Stimulated activated CD4-positive, alpha-beta T cell treated with anti-CD3 and anti-CD28 coated beads, Interleukin-12 subunit alpha, Interleukin-12 subunit beta, amount 100 ng/mL, for 4 hours (primary cell): ENCODE data around the gene STX8.

Source experiments
- DNase-seq: peaks from one replicate; pipeline ENCODE4 v3.0.0-alpha.2; 2020

STX8 gene

DNA sequence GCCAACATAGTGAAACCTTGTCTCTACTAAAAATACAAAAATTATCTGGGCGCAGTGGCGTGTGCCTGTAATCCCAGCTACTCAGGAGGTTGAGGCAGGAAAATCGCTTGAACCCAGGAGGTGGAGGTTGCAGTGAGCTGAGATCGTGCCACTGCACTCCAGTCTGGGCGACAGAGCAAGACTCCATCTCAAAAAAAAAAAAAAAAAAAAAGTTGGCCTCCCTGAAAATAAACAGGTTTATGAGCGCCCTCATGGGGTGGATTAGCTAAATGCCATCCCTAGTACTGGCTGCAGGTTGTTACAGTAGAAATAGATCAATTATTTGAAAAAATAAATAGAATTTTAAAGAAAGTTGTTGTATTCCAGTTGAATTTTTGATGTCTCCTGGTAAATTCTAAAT is 20.9 kb downstream of the STX8 start:
- peak; percentile 26 for DNase-seq

DNA sequence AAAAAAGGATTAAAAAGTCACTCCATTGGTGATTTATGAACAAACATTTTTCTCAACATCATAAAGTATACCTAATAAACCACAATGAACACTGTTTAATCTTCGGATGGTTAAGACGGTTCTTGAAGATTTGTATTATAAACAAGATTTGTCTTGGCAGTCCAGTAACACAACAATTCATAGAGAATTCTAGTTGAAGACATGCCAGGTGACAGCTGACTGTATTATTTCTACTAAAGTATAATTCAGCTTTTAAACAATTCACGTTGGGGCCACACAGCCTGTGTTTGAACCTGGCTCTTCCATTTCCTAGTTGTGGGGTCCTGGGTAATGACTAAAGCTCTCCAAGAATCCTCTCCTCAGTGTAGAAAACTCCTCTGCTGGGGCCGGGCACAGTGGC is 22.0 kb downstream of the STX8 start:
- no peak for DNase-seq

DNA sequence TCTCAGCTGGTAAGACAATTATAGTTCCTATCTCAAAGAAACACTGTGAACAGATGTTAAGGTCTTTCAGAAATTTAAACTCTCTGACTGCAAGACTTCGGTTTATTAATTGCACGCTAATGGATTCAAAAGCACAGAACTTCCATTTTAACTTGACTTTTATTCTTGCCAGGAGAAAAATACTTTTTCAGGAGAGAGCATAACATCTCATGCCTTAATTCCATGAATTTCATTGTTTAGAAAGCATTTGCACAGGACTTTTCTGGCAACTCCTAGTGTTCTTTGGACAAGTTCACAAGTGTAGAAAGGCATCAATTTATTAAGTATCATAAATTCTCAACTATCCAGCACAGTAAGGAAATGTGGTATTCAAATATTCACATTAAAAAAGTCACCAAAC is 22.4 kb downstream of the STX8 start:
- no peak for DNase-seq

DNA sequence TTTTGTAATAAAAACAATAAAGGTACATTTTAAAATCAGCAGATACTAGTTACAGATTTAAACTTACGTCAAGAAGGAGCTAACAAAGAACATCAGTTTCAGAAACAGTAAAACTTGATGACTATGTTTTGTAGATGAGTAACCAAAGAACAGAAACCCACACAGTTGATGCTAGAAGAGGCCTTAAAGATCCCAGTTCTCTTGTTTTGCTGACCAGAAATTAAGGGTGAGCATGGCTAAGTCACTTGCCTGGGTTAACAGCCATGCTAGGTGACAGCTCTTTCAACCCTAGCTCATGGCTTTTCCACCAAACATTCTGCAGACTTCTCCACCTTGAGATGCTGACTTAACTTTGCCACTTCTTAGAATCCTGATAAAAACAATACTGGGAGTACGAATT is 26.4 kb downstream of the STX8 start:
- DNase-seq: no peak

DNA sequence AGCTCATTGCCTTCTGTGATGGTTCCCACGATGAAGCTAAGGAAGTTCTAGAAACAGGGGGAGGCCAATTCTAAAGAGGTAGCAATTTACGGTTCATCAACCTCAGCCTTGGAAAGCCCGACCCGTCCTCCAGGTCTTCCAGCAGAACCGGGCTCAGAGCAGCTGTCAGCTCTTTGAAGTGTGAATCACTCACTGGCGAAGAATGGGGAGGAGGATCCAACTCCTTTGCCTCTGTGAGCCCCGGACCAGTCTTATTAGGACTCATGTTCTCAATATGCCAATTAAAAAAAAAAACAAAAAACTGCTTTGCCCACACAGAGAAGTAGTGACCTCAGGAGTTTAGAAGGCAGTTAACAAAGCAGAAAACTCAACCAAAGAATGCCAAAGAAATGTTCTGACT is 31.4 kb downstream of the STX8 start:
- DNase-seq: no peak

DNA sequence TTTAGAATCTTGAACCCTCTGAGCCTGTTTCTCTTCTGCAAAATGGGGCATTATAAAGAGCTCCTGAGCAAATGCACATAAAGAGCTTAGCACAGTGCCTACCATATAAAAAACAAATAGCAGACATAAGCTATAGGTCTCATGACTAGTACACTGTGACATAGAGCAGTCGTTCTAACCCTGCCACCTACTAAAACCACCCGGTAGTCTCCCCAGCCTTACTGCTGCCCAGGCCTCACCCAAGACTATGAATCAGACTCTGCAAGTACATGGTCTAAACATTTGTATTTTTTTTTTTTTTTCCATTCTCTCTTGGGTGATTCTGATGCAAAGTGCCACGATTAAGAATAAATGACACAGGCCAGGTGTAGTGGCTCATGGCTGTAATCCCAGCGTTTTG is 33.9 kb downstream of the STX8 start:
- no peak for DNase-seq

DNA sequence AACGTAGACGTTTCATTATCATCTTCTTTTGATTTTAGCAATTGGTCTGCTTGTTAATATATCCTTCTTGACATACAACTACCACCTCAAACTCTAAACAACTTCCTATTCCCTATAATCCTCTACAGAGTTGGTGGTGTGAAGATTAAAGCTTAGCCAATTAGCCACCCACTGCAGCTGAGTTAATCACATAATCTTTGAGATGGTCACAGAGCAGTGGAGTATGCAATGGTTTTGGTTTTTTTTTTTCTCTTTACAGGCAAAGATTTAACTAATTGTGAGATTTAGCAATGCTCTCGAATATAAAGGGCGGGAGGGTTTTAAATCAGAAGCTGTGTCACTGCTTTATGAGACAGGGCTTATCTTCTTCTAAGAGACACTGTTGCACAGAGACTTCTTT is 37.0 kb downstream of the STX8 start:
- DNase-seq: no peak

DNA sequence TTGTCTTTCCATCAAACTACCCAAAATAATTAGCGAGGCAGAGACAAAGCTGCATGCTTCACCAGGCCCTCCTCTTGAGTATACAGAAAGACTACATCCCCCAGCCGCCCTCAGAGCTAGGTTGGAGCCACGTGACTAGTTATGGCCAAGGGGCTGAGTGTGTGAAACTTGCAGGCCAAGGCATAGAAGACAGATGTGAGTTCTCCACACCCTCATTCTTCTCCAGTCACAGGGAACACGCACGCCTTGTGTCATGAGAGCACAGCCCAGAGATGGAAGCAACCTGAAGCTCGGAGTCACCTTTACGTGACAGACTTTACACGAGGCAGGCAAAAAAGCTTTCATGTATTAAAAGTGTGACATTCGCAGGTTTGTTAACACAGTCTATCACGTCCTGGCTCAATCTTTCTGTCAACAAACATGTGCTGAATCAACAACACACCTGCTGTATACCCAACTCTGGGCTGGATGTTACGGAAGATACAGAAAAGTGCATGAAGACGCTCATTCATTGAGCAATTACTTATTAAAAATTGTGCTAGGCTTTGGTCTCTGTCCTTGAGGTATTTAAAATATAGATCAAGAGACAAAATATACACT is 38.3 kb downstream of the STX8 start:
- no peak for DNase-seq

DNA sequence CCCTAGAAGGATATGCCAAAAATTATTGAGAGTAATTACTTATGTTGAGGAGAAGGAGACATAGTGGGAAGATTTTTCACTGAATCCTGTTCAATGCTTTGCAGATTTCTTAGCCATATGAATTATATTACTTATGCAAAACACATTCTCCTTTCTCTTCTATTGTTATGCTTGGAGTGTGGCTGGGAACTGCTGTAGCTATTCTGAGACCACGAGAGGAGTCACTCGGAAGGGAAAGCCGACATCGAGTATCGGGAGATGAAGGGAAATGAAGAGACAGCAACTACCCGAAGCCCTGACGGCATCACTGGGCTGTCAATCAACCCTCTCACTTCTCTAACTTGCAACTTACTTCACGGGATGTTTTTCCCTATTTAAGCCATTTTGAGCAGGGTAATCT is 39.6 kb downstream of the STX8 start:
- no peak for DNase-seq

DNA sequence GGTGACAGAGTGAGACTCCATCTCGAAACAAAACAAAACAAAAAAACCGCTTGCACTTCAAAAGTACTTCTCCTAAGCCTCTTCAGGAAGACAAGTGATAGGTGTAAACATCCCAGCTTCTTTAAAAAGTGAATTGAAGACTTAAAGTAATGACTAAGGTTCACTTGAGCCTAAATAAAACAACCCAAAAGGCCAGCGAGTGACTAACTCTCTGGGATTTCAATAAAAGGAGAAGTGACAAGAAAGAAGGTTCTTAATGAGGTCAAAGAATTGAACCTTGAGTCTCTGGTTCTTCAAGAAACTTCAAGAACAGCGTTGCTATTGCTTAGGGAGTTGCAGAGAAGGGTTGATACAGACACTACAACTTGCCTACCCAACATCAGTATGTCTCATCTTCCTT is 42.2 kb downstream of the STX8 start:
- no peak for DNase-seq

DNA sequence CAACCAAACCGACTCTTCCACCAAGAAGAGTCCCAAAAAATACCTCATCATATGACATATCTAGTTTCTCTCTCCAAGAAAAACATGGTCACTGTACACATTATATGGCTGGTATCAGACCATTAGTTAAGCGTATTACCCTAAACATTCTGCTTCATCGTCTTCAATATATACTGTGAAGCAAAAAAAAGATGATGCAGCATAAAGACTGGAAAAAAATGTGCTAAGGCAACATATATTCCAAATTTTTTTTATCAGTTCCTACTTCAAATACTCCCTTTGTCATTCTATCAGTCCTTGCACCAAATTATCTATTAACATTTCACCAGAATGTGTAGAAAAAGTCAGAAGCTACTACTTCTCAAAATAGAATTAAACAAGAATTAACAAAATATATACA is 42.9 kb downstream of the STX8 start:
- DNase-seq: no peak

DNA sequence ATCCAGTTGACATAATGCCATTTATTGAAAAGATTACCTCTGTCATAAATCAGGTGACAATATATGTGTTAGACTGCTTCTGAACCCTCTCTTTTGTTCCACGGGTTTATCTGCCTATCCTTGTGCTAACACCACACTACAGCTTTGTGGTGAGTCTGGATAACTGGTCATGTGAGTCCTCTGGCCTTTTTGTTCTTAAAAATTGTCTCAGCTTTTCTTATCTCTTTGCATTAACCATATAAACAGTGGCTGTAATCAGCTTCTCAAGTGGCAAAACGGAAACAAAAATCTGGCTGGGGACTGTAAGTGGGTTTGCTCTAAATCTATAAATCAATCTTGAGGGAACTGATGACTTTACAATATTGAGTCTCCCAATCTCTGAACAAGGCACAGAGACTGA is 44.6 kb downstream of the STX8 start:
- no peak for DNase-seq

DNA sequence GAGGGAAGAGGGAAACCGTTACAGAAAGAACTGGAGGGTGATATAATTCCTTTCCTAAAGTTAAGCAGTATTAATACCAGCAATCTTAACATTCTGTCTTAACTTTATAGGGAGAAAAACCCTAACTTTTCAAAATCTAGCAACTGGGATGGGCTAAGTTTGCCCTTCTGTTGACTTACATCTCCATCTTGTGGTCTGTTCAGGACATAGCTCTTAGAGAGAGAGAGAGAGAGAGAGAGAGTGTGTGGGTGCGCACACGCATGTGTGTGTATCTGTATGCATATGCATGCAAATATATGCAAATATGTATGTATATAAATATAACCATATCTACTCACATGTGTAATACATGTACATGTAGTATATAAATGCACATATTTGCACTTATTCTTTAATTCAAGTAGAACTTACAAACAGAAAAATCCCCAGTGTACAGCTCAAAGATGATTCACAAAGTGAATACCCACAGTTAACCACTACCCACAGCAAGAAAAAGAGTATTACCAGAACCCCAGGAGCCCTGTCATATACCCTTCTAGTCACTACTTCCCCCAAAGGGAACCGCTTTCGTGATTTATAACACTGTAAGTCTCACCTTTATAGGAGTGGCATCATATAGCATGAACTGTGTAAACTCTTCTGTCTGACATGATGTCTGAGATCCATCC is 46.5 kb downstream of the STX8 start:
- no peak for DNase-seq

DNA sequence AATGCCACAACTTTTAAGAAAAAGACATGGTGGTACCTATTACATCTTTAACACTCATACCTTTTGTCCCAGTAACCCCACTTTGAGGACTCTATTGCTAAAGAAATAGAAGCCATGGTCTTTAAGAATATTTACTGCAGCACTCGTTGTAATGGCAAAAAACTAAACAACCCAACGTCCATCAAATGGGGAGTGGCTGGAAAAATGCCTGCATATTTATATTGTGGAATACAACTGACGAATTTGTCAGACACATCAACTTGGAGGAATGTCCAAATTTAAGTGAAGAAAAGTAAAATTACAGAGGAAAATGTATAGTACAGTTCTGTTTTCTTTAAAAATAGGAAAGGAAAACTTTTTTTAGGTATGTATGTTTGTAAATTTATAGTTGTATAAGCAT is 47.8 kb downstream of the STX8 start:
- no peak for DNase-seq

DNA sequence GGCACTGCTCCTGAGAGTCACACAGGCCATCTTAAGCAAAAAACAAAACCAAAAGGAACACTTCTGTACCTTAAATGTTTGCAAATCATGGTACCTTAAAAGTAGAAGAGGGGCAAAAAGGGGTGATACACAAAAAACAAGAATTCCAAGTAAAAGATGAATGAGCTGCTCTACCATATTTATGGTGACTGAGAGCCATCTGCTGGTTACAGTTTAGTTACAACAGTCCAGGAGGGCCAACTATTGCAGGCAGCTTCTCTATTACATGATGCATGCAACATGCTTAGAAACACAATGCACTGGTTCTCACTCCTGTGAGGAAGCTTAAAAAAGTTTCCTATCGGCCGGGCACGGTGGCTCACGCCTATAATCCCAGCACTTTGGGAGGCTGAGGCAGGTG is 53.5 kb downstream of the STX8 start:
- no peak for DNase-seq

DNA sequence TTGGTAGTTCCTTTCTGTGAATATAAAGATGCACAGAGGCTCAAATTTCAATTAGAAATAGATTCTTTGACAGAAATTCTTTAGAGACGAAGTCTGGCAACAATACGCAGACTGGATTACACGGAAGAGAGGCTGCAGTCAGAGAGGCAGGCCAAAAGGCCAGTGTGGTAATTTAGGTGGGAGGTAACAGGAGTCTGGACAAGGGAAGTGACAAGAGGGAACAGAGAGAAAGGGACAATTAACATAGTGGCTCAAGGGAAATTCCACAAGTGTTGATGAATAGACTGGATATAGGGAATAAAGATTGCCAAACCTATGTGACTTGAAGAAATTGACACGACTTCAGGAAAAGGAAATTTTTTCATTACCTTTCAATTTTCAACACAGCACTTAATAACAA is 54.6 kb downstream of the STX8 start:
- no peak for DNase-seq

DNA sequence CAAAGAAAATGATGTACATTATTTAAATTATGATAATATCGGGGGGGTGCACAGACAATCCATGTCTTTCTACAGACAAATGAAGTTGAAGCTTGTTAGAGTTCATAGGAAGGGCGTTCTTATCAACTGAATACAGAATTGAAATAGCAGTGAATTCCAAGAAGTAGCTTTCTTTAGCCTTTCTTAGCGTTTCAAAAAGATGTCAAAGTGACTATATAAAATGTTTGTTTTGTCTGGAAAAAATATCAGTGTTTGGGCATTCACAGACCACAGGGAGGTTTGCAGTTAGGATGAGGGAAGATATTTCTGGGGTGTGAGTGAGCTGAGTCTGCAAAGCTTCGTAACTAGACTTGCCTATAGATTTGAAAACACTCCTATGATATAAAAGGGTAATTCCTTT is 55.0 kb downstream of the STX8 start:
- DNase-seq: no peak

DNA sequence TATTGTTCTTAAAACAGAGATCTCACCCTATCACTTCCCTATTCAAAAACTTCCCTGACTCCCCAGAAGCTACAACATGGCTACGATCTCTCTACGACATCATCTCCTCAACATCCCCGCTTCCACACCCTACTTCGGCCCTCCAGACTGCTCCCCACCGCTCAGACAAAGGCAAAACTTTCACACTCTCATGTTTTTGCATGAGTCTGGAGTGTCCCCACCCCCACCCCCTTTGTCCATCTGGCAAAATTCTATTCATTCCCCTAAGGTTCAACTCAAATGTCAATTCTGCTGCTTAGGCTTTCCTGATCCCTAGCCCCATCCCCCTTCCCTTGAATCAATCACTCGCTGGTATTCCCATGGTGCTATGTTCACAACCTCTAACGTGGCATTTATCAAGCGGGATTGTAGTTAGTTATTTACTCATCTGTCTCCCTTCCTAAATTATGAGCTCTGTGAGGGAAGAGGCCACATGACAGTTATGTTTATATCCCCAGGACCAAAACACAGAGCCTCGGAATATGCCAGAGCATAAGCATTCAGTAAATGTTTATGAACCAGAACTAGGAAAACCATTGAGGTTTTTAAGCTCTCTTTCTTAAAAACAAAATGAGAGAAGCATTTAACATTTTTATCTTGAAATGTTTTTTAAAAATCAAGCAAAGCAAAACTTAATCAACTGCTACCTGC is 55.9 kb downstream of the STX8 start:
- DNase-seq: no peak

DNA sequence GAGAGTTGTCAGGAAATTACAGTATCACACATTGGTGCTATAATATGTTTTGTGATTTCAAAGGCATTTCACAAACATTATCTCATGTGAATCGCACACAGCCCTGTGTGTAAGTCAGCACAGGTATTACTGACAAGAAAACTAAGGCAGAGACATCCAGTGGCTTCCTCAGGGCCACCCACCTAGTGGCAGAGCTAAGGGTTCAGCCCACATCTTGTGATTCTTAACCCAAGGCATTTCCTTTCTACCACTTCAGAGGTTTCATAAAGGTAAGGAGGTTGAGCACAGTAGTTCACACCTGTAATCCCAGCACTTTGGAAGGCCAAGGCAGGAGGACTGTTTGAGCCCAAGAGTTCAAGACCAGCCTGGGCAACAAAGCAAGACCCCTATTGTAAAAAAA is 58.2 kb downstream of the STX8 start:
- no peak for DNase-seq

DNA sequence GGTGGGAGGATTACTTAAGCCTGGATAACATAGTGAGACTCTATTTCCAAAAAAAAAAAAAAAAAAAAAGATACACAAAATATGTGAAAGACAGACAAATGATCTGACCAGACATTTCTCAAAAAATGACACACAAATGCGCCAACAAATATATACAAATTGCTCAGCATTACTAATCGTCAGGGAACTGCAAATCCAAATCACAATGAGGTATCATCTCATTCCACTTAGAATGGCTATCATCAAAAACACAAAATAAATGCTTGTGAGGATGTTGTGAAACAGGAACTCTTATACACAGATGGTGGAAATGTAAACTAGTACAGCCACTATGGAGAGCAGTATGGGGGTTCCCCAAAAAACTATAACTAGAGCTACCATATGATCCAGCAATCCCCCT is 62.4 kb downstream of the STX8 start:
- no peak for DNase-seq

DNA sequence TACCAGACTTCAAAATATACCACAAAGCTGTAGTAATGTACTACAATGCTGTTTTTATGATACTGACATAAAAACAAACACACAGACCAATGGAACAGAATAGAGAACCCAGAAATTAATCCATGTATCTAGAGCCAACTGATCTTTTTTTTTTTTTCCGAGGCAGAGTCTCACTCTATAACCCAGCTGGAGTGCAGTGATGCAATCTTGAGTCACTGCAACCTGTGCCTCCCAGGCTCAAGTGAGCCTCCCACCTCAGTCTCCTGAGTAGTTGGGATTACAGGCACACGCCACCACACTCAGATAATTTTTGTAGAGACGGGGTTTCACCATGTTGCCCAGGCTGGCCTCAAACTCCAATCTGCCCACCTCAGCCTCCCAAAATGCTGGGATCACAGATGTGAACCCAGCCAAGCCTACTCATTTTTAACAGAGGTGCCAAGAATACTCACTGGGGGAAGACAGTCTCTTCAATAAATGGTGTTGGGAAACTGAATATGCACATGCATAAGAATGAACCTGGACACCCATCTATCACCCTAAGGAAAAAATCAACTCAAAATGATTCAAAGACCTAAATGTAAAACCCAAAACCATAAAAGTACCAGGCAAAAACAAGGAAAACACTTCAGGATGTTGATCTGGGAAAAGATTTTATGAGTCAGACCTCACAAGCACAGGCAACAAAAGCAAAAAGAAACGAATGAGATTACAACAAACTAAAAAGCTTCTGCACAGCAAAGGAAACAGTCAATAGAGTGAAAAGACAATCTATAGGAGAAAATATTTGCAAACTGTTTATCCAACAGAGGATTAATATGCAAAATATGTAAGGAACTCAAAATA is 63.1 kb downstream of the STX8 start:
- no peak for DNase-seq

DNA sequence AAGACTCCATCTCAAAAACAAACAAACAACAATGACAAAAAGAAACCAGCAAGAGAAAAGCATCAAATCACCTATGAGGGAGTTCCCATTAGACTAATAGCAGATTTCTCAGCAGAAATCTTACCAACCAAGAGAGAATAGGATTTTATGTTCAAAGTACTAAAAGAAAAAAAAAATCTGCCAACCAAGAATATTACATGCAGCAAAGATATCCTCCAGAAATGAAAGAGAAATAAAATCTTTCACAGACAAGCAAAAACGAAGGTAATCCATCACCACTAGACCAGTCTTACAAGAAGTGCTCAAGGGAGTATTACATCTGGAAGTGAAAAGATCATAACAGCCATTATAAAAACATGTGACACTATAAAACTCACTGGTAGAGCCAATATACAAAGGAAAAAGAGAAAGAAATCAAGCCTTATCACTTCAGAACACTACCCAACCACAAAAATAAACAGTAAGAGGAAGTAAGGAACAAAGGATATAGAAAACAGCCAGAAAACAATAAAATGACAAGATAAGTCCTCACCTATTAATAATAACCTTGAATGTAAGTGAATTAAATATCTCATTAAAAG is 66.3 kb downstream of the STX8 start:
- DNase-seq: no peak

DNA sequence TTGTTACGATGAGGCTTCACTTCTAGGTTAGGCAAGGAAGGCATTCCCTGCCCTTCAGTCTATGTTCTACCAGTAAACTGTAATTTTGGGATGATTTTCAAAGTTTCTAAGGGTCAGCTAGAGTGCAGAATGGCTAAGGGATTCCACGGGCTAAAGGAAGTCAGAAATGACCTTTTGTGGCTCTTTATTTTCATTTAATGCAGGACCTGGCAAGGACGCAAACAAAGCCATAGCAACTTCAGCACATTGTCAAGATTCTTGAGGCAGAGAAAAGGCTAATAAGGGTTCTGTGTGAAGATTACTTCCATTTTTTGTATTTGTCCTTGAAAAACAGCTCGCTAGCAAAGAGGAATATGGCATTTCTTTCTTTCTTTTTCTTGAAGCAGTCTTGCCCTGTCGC is 76.6 kb downstream of the STX8 start:
- DNase-seq: no peak
